Ishikawa (cell line): Measurements from ENCODE around the gene NPTXR.

ENCODE experiments used
- CEBPB ChIP-seq: IDR thresholded peaks from 2 replicates; pipeline ENCODE4 v1.6.1; 2012
- CREB1 ChIP-seq: IDR thresholded peaks from 2 replicates; pipeline ENCODE4 v1.6.1; 2012; ENCODE audit warnings: low read depth
- EGR1 ChIP-seq: IDR thresholded peaks from 2 replicates; pipeline ENCODE4 v1.6.1; 2012
- EP300 ChIP-seq: IDR thresholded peaks from 2 replicates; pipeline ENCODE4 v1.6.1; 2012; ENCODE audit warnings: borderline replicate concordance
- FOXM1 ChIP-seq: IDR thresholded peaks from 2 replicates; pipeline ENCODE4 v1.6.1; 2012; ENCODE audit warnings: low read depth, borderline replicate concordance
- NFIC ChIP-seq: IDR thresholded peaks from 2 replicates; pipeline ENCODE4 v1.6.1; 2012
- RAD21 ChIP-seq: IDR thresholded peaks from 2 replicates; pipeline ENCODE4 v1.6.1; 2012; ENCODE audit warnings: low read depth
- TAF1 ChIP-seq: IDR thresholded peaks from 2 replicates; pipeline ENCODE4 v1.6.1; 2012; ENCODE audit warnings: low read depth, mild to moderate bottlenecking
- TCF12 ChIP-seq: IDR thresholded peaks from 2 replicates; pipeline ENCODE4 v1.6.1; 2012; ENCODE audit warnings: low read depth
- TEAD4 ChIP-seq: IDR thresholded peaks from 2 replicates; pipeline ENCODE4 v1.6.1; 2012
- ZBTB7A ChIP-seq: IDR thresholded peaks from 2 replicates; pipeline ENCODE4 v1.6.1; 2012; ENCODE audit warnings: low read depth
- TF ChIP-seq, protein P1 (sequence below): IDR thresholded peaks from 2 replicates; pipeline ENCODE4 v1.6.1; 2012; ENCODE audit warnings: low read depth, mild to moderate bottlenecking
- TF ChIP-seq, protein P2 (sequence below): IDR thresholded peaks from 2 replicates; pipeline ENCODE4 v1.6.1; 2012
- TF ChIP-seq, protein P3 (sequence below): IDR thresholded peaks from 2 replicates; pipeline ENCODE4 v1.6.1; 2012

Gene NPTXR

DNA sequence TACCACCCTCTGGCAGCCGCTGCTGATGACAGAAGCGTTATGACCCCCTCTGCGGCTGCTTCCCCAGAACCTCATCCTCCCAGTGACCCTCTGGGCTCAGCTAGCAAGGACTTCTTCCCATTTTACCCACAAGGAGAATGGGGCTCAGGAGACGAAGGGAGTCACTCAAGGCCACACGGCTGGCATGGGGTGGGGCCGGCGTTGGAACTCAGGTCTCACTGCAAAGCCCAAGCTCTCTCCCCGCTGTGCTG, 71.3 kb downstream of the NPTXR start:
- TF ChIP-seq RAD21 (no peak), TEAD4 (no peak), CEBPB (no peak), EP300 (no peak), NFIC (no peak), ZBTB7A (no peak), TAF1 (no peak), FOXM1 (no peak), CREB1 (no peak), EGR1 (no peak), TCF12 (no peak)
- TF ChIP-seq, protein P1, sequence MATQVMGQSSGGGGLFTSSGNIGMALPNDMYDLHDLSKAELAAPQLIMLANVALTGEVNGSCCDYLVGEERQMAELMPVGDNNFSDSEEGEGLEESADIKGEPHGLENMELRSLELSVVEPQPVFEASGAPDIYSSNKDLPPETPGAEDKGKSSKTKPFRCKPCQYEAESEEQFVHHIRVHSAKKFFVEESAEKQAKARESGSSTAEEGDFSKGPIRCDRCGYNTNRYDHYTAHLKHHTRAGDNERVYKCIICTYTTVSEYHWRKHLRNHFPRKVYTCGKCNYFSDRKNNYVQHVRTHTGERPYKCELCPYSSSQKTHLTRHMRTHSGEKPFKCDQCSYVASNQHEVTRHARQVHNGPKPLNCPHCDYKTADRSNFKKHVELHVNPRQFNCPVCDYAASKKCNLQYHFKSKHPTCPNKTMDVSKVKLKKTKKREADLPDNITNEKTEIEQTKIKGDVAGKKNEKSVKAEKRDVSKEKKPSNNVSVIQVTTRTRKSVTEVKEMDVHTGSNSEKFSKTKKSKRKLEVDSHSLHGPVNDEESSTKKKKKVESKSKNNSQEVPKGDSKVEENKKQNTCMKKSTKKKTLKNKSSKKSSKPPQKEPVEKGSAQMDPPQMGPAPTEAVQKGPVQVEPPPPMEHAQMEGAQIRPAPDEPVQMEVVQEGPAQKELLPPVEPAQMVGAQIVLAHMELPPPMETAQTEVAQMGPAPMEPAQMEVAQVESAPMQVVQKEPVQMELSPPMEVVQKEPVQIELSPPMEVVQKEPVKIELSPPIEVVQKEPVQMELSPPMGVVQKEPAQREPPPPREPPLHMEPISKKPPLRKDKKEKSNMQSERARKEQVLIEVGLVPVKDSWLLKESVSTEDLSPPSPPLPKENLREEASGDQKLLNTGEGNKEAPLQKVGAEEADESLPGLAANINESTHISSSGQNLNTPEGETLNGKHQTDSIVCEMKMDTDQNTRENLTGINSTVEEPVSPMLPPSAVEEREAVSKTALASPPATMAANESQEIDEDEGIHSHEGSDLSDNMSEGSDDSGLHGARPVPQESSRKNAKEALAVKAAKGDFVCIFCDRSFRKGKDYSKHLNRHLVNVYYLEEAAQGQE, result no peak
- TF ChIP-seq, protein P2, sequence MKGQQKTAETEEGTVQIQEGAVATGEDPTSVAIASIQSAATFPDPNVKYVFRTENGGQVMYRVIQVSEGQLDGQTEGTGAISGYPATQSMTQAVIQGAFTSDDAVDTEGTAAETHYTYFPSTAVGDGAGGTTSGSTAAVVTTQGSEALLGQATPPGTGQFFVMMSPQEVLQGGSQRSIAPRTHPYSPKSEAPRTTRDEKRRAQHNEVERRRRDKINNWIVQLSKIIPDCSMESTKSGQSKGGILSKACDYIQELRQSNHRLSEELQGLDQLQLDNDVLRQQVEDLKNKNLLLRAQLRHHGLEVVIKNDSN, result no peak
- TF ChIP-seq, protein P3, sequence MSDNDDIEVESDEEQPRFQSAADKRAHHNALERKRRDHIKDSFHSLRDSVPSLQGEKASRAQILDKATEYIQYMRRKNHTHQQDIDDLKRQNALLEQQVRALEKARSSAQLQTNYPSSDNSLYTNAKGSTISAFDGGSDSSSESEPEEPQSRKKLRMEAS, result no peak

DNA sequence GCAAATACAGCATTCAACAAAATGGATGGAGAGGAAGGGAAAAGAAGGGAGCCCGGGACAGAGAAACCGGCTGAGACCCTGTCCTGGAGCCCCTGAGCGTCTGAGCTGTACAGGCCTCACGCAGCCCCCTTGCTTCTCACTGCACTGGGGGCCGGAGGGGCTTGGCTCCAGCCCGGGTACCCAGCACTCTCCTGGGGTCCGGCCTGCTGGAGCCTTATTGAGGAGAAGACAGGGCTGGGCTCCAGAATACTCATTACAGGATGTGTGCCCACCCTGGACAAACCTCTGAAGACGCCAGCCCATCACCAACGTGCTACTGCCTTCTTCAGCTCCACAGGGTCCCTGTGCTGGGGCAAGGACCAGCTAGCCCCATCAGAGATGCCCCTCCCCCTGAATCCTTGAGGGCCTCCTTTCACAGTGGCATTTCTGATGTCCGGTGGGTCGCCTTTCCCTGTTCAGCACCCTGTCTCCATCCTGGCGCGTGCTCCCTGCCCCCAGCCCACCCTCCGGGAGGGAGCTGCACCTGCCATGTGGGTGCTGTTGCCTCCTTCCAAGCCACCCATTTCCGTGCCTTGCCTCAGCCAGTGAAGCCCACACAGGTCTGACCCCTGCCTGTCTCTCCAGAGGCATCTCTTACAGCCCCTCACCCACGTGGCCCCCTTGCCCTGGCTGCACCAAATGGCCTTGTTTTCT, 73.4 kb downstream of the NPTXR start:
- no peak for TF ChIP-seq EP300
- no peak for TF ChIP-seq NFIC
